K562 (cell line): ENCODE measurements around the gene FXN. TPM values are rescaled to one million over a fixed set of nuclear protein-coding genes. Genes with fewer than 3 reads are reported as not detected.

Experiments used
- ATAC-seq: fragments of 200-7000 bp; cut with Tn5 transposase; 3 replicates; pipeline ENCODE4 v1.9.1; 2020; ENCODE audit warnings: moderate library complexity
- BruUV-seq: library from RNA; stranded (reverse); fragments of 400-500 nt; replicated peaks from 2 replicates; lab custom pipeline; 2021; lab: Mats Ljungman, UMichigan
- CTCF ChIA-PET: fragments of 300-600 bp; formaldehyde crosslinking; extraction: SDS; loops from one replicate; lab custom pipeline; 2021; ENCODE audit warnings: low intra/inter-chr PET ratio; lab: Yijun Ruan, JAX
- POLR2A ChIA-PET: fragments of 300-600, 350-650 bp; sonication (Branson Sonifier 250); formaldehyde crosslinking; extraction: SDS; loops from one replicate; lab custom pipeline; 2021; ENCODE audit warnings: antibody characterized with exemption, inconsistent platforms; lab: Yijun Ruan, JAX
- DNase-seq, 4 experiments: peaks; one replicate each; pipeline versions ENCODE4 v3.0.0 to v3.0.0-alpha.2; 2011 to 2018; ENCODE audit warnings: low spot score in 3 of 4, mixed read lengths in 3 of 4; ENCODE audit errors: extremely low read depth in 1 of 4
- FAIRE-seq: peaks from 2 replicates; lab custom pipeline; 2011; peaks lifted over from hg19 to GRCh38; lab: Jason Lieb, UNC
- H2AFZ ChIP-seq: 2 replicates; pipeline ENCODE4 v1.6.0; 2011; ENCODE audit warnings: low read depth, low read length, control low read depth, inconsistent platforms
- H3K27ac ChIP-seq: fragments of 200-600 bp; 3 replicates; pipeline ENCODE4 v1.8.0; 2011; ENCODE audit warnings: low read depth, mild to moderate bottlenecking, control low read depth, inconsistent platforms, low read length, moderate library complexity, mixed read lengths; ENCODE audit errors: extremely low read depth
- H3K27me3 ChIP-seq, 2 experiments: fragments of 300-600 bp in 1 of 2; 2 replicates in 1 of 2; 3 replicates in 1 of 2; pipeline versions ENCODE4 v1.6.0 to v1.8.0; 2011; ENCODE audit warnings: inconsistent platforms in 2 of 2, low read length in 2 of 2, mild to moderate bottlenecking in 1 of 2, mixed read lengths in 1 of 2, moderate library complexity in 1 of 2; ENCODE audit not compliant: control insufficient read depth in 2 of 2, insufficient read depth in 2 of 2
- H3K36me3 ChIP-seq: fragments of 300-600 bp; 3 replicates; pipeline ENCODE4 v1.8.0; 2011; ENCODE audit warnings: mild to moderate bottlenecking, low read length, inconsistent platforms; ENCODE audit not compliant: control insufficient read depth, insufficient read depth
- H3K4me1 ChIP-seq, 2 experiments: fragments of 200-600 bp in 1 of 2; replicated peaks in 1 of 2; 2 replicates in 1 of 2; 3 replicates in 1 of 2; pipeline versions ENCODE4 v1.5.1 to v1.8.0; 2011; ENCODE audit warnings: inconsistent platforms in 2 of 2, low read length in 2 of 2, mild to moderate bottlenecking in 1 of 2, mixed read lengths in 1 of 2, moderate library complexity in 1 of 2; ENCODE audit not compliant: control insufficient read depth in 2 of 2, insufficient read depth in 2 of 2
- H3K4me2 ChIP-seq: 2 replicates; pipeline ENCODE4 v1.6.1; 2011; ENCODE audit warnings: low read length, control low read depth, inconsistent platforms, mixed read lengths; ENCODE audit not compliant: insufficient read depth
- H3K4me3 ChIP-seq: fragments of 200-600 bp; sonication (generic), shearing (Covaris generic); 2 replicates; pipeline ENCODE4 v1.5.1; 2016; ENCODE audit warnings: control low read depth, inconsistent platforms
- H3K79me2 ChIP-seq: fragments of 200-600 bp; 3 replicates; pipeline ENCODE4 v1.8.0; 2011; ENCODE audit warnings: low read length, inconsistent platforms; ENCODE audit not compliant: control insufficient read depth, insufficient read depth
- H3K9ac ChIP-seq, 2 experiments: 2 replicates each; pipeline versions ENCODE4 v1.6.0 to v1.6.1; 2011; ENCODE audit warnings: low read depth in 2 of 2, low read length in 2 of 2, control low read depth in 1 of 2, inconsistent platforms in 1 of 2, mild to moderate bottlenecking in 1 of 2, mixed read lengths in 1 of 2; ENCODE audit not compliant: insufficient read depth in 1 of 2
- H3K9me1 ChIP-seq: one replicate; pipeline ENCODE4 v1.6.0; 2011; ENCODE audit warnings: inconsistent platforms, mild to moderate bottlenecking, low read length, moderate library complexity; ENCODE audit not compliant: control insufficient read depth, insufficient read depth
- H3K9me3 ChIP-seq: replicated peaks from 2 replicates; pipeline ENCODE4 v1.5.1; 2011; ENCODE audit warnings: low read depth, low read length, inconsistent platforms; ENCODE audit not compliant: control insufficient read depth, insufficient read depth
- H4K20me1 ChIP-seq: replicated peaks from 2 replicates; pipeline ENCODE4 v1.6.1; 2011; ENCODE audit warnings: low read length, inconsistent platforms, mixed read lengths; ENCODE audit not compliant: control insufficient read depth, insufficient read depth
- EWSR1 ChIP-seq: fragments of 450-650 bp; IDR thresholded peaks from 2 replicates; pipeline ENCODE4 v1.6.1; 2018; ENCODE audit warnings: borderline replicate concordance, mild to moderate bottlenecking, low read depth, moderate library complexity; ENCODE audit not compliant: partially characterized antibody
- EZH2 ChIP-seq: IDR thresholded peaks from 2 replicates; pipeline ENCODE4 v1.6.1; 2012; ENCODE audit warnings: low read depth, mild to moderate bottlenecking, inconsistent platforms, low read length, borderline replicate concordance
- NR2C1 ChIP-seq, 2 experiments: fragments of 450-650 bp; IDR thresholded peaks; 2 replicates each; pipeline ENCODE4 v1.6.1; 2017; ENCODE audit warnings: mild to moderate bottlenecking in 2 of 2, antibody characterized with exemption in 1 of 2, inconsistent platforms in 1 of 2, missing compliant biosample characterization in 1 of 2, missing genetic modification characterization in 1 of 2
- RNF219 ChIP-seq: fragments of 250-450 bp; sonication (Bioruptor Pico); IDR thresholded peaks from 2 replicates; pipeline ENCODE4 v1.5.0; 2022; ENCODE audit warnings: mild to moderate bottlenecking
- SFPQ ChIP-seq: fragments of 200-400 bp; formaldehyde crosslinking; IDR thresholded peaks from 2 replicates; pipeline ENCODE4 v1.6.1; 2017; ENCODE audit warnings: mild to moderate bottlenecking, low read depth, low read length, moderate library complexity
- SMARCC2 ChIP-seq: fragments of 450-650 bp; IDR thresholded peaks from 2 replicates; pipeline ENCODE4 v1.6.1; 2017; ENCODE audit warnings: antibody characterized with exemption, moderate library complexity, mild to moderate bottlenecking, low read depth
- SP1 ChIP-seq: sonication (generic); formaldehyde crosslinking; IDR thresholded peaks from 2 replicates; pipeline ENCODE4 v1.8.1; 2022; ENCODE audit warnings: mild to moderate bottlenecking, missing genetic modification reagents
- TEAD2 ChIP-seq: fragments of 450-650 bp; IDR thresholded peaks from 2 replicates; pipeline ENCODE4 v1.6.1; 2016; ENCODE audit warnings: missing genetic modification characterization, control low read depth, missing compliant biosample characterization
- TRIM28 ChIP-seq: fragments of 450-650 bp; IDR thresholded peaks from 2 replicates; pipeline ENCODE4 v1.6.1; 2017
- YY1 ChIP-seq, 3 experiments: IDR thresholded peaks; 2 replicates each; pipeline ENCODE4 v1.6.1; 2011; ENCODE audit warnings: low read length in 2 of 3, mild to moderate bottlenecking in 2 of 3, moderate library complexity in 2 of 3, borderline replicate concordance in 1 of 3, control low read depth in 1 of 3, low read depth in 1 of 3; ENCODE audit not compliant: insufficient read depth in 3 of 3, insufficient replicate concordance in 2 of 3, control insufficient read depth in 1 of 3, insufficient read length in 1 of 3; ENCODE audit errors: extremely low read depth in 1 of 3
- ZKSCAN8 ChIP-seq: fragments of 200-800 bp; sonication (Bioruptor generic); IDR thresholded peaks from 2 replicates; pipeline ENCODE4 v1.6.1; 2016; ENCODE audit warnings: missing genetic modification characterization, missing compliant biosample characterization
- ZNF589 ChIP-seq: fragments of 200-800 bp; sonication (Bioruptor generic); IDR thresholded peaks from 2 replicates; pipeline ENCODE4 v1.6.1; 2016; ENCODE audit warnings: low read depth, missing genetic modification characterization, missing compliant biosample characterization
- WGBS: fragments of 100-300 bp; shearing (Covaris generic); methylation state at CpG from one replicate; pipeline ENCODE4 v1.1.6; 2016; ENCODE audit warnings: low coverage, mixed read lengths; ENCODE audit not compliant: insufficient coverage; ENCODE audit errors: missing lambda C conversion rate; 5-methylcytosine and 5-hydroxymethylcytosine counted together
- in situ Hi-C: fragments of 300-500 bp; cut with MboI; formaldehyde crosslinking; loops from 4 replicates; pipeline ENCODE4 v1.15.0; 2018; ENCODE audit warnings: inconsistent platforms, mixed read lengths
- intact Hi-C: fragments of 100-400 bp; cut with micrococcal nuclease; formaldehyde crosslinking; loops from 2 replicates; pipeline ENCODE4 v1.14.2; 2022
- polyA plus RNA-seq, 8 experiments: library from polyadenylated mRNA; depleted of rRNA in 4 of 8; stranded (reverse) in 5 of 8; unstranded in 3 of 8; fragments of >200 nt; fragmentation: Nextera tagmentation in 2 of 8; fragmentation: Illumina TruSeq in 1 of 8; extraction: Ambion mirVana in 2 of 8; extraction: Trizol in 1 of 8; gene quantifications; 2 replicates each; pipeline versions ENCODE4 v1.2.1 to v1.2.3, GENCODE V29; 2011 to 2014; ENCODE audit warnings: inconsistent platforms in 1 of 8, missing spikeins in 1 of 8
- total RNA-seq, 7 experiments: library from RNA; depleted of rRNA in 6 of 7; stranded (reverse); fragments of >200 nt in 6 of 7; fragmentation: Illumina TruSeq in 2 of 7; extraction: Trizol in 2 of 7; gene quantifications; 2 replicates each; pipeline versions ENCODE4 v1.2.1 to v1.2.3, GENCODE V29; 2011 to 2021; ENCODE audit warnings: low replicate concordance in 1 of 7
- TF ChIP-seq, protein P1 (sequence below), 2 experiments: IDR thresholded peaks; 2 replicates each; pipeline ENCODE4 v1.6.1; 2012; ENCODE audit warnings: improper control_type of control experiment in 2 of 2, low read depth in 2 of 2, low read length in 2 of 2, borderline replicate concordance in 1 of 2
- TF ChIP-seq, protein P2 (sequence below), 2 experiments: fragments of 450-650 bp in 1 of 2; sonication (generic) in 1 of 2; formaldehyde crosslinking; conservative IDR thresholded peaks; 2 replicates each; pipeline versions ENCODE4 v1.4.0 to v1.8.1; 2020 to 2022; ENCODE audit warnings: mild to moderate bottlenecking in 1 of 2, missing genetic modification reagents in 1 of 2

FXN gene
- total and polyA plus RNA-seq, 9 of the 15 experiments (the other 6 are each of a cell fraction or from before 2014, with no cell fraction given) = 7.6 to 51.5 (median 30.3) TPM

DNA sequence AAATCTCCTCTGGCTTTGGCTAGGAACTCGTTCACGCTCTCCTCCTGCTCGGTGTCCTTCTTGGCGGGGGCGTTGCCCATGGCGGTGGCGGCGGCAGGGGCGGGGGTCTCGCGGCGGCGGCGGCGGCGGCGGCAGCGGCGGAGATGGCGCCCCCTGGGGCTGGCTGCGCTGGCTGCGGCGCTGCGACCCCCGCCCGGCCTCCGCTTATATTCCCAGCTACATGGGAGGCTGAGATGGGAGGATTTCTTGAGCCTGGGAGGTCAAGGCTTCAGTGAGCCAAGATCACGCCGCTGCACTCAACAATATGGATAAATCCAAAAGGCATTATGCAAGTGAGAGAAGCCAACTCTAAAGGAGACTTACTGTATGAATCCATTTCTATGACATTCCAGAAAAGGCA is 21.5 kb upstream of the FXN start, which contains the start of gene PRKACG:
TSS of gene PRKACG (minus strand) at position 101 of the 400 bp plus-strand sequence. CDS start at position 80, 21 bp downstream.
- Histone ChIP-seq H3K9me3 (peaks cover 10% of the 10 kb centered on the region), H3K4me2 (no peak within 1 kb of the TSS), H3K36me3 (no peaks in the 10 kb centered on the region), H3K9me1 (no peaks in the 10 kb centered on the region), H3K4me1 (peaks cover 0 to 10% of the 10 kb centered on the region in 2 experiments; a peak in 3 of 5 replicates), H2AFZ (no peak within 1 kb of the TSS), H3K4me3 (no peak within 1 kb of the TSS), H3K27ac (no peak within 1 kb of the TSS), H3K79me2 (no peaks in the 10 kb centered on the region), H3K27me3 (no peaks in the 10 kb centered on the region), H3K9ac (no peak within 1 kb of the TSS), H4K20me1 (no peaks in the 10 kb centered on the region)
- POLR2A ChIA-PET = no interaction called here
- intact Hi-C loops = no loop called here
- ATAC-seq (no peak), DNase-seq (no peak), FAIRE-seq (no peak)
- in situ Hi-C loops = no loop called here
- no TSS peak for BruUV-seq
- 100% methylated on average over 2 of the region's 29 CpGs for WGBS
- CTCF ChIA-PET = no interaction called here
- TF ChIP-seq ZKSCAN8 (CRISPR knock-in tag) = no peak
- no peak for TF ChIP-seq EWSR1
- TF ChIP-seq TEAD2 (tag) = no peak
- no peak for TF ChIP-seq EZH2
- no peak for TF ChIP-seq TRIM28
- TF ChIP-seq, protein P1, sequence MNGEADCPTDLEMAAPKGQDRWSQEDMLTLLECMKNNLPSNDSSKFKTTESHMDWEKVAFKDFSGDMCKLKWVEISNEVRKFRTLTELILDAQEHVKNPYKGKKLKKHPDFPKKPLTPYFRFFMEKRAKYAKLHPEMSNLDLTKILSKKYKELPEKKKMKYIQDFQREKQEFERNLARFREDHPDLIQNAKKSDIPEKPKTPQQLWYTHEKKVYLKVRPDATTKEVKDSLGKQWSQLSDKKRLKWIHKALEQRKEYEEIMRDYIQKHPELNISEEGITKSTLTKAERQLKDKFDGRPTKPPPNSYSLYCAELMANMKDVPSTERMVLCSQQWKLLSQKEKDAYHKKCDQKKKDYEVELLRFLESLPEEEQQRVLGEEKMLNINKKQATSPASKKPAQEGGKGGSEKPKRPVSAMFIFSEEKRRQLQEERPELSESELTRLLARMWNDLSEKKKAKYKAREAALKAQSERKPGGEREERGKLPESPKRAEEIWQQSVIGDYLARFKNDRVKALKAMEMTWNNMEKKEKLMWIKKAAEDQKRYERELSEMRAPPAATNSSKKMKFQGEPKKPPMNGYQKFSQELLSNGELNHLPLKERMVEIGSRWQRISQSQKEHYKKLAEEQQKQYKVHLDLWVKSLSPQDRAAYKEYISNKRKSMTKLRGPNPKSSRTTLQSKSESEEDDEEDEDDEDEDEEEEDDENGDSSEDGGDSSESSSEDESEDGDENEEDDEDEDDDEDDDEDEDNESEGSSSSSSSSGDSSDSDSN (IDR thresholded peaks at IDR 0.05; ENCODE audit: borderline replicate concordance in 1 of 2, low read depth in 2 of 2, low read length in 2 of 2) = no peak
- no peak for TF ChIP-seq SMARCC2
- TF ChIP-seq SP1 (CRISPR knock-in tag) = no peak
- no peak for TF ChIP-seq YY1 (IDR thresholded peaks at IDR 0.05; ENCODE audit: borderline replicate concordance in 1 of 3, control insufficient read depth in 1 of 3, extremely low read depth in 1 of 3, insufficient read depth in 3 of 3, insufficient read length in 1 of 3, insufficient replicate concordance in 2 of 3, low read depth in 1 of 3, low read length in 2 of 3)
- TF ChIP-seq, protein P2, sequence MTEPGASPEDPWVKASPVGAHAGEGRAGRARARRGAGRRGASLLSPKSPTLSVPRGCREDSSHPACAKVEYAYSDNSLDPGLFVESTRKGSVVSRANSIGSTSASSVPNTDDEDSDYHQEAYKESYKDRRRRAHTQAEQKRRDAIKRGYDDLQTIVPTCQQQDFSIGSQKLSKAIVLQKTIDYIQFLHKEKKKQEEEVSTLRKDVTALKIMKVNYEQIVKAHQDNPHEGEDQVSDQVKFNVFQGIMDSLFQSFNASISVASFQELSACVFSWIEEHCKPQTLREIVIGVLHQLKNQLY (CRISPR knock-in tag; conservative IDR thresholded peaks at IDR 0.05) = no peak
- no peak for TF ChIP-seq NR2C1 (IDR thresholded peaks at IDR 0.05)
- no peak for TF ChIP-seq NR2C1 (tag; IDR thresholded peaks at IDR 0.05)
- no peak for TF ChIP-seq SFPQ
- no peak for TF ChIP-seq ZNF589
- no peak for TF ChIP-seq RNF219 (CRISPR knock-in tag)
